Measurements from ENCODE around the gene CCDC195. TPM values are rescaled to one million over a fixed set of nuclear protein-coding genes. Genes with fewer than 3 reads are reported as not detected.

CCDC195 gene
- total RNA-seq, 2 experiments from 2014 or later, result not detected

DNA sequence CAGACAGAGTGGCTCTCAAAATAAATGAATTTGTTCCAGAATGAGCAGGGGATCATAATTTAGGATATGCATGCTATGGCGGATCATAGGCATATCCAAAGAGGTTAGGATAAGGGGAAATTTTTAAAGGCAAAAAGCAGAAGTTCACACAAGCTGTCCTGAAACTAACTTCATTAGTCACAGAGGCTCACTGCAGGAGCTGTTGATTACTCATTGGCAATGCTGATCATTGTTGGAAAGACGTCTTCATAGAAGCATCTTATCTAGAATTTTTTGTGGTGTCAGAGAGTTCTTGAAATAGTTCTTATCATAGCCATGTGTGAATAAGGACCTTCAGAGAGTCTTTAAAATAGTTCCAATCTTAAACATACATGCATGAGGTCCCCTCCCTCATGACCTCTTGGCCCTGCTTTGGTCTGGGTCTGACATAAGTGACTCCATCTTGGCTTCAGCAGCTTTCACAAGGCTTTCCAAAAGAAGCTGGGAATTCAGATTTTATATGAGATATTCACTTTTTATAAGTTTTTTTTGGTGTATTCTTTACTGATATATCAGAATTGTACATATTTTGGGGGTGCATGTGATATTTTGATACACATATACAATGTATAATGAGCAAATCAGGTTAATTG lies 7.5 kb upstream of the CCDC195 start:
- no peak overlapping the region for H3K27ac Mint-ChIP-seq
- no peaks in the 10 kb centered on the region for H3K4me1 Mint-ChIP-seq (ENCODE audit: low read depth)
- H3K9me3 Mint-ChIP-seq, result peaks cover 11% of the 10 kb centered on the region
- intact Hi-C loops (cut with micrococcal nuclease), result no loop called here
- no peaks in the 10 kb centered on the region for H3K36me3 Mint-ChIP-seq (ENCODE audit: low read depth)
- H3K27me3 Mint-ChIP-seq (ENCODE audit: low read depth), result peaks cover 2% of the 10 kb centered on the region
- H3K4me3 Mint-ChIP-seq, result no peak overlapping the region
- CTCF ChIA-PET, result interaction anchor here (0.6 to 0.7 kb wide), 2 partner anchors 16 to 364 kb away, joined by 3 read pairs; no protein-coding TSS in a partner anchor
- DNase-seq, result no peak

GRCh38 chr2:224722770-224723169 lies 6.6 kb upstream of the CCDC195 start:
- no peaks in the 10 kb centered on the region for H3K4me1 Mint-ChIP-seq (ENCODE audit: low read depth)
- intact Hi-C loops (cut with micrococcal nuclease), result no loop called here
- DNase-seq, result no peak
- H3K36me3 Mint-ChIP-seq (ENCODE audit: low read depth), result no peaks in the 10 kb centered on the region
- no peak overlapping the region for H3K27ac Mint-ChIP-seq
- peaks cover 7% of the 10 kb centered on the region for H3K9me3 Mint-ChIP-seq
- CTCF ChIA-PET, result interaction anchor here (1.2 kb wide), 1 partner anchor 72 kb away, joined by 5 read pairs; no protein-coding TSS in a partner anchor
- no peak overlapping the region for H3K4me3 Mint-ChIP-seq
- peaks cover 2% of the 10 kb centered on the region for H3K27me3 Mint-ChIP-seq (ENCODE audit: low read depth)

DNA sequence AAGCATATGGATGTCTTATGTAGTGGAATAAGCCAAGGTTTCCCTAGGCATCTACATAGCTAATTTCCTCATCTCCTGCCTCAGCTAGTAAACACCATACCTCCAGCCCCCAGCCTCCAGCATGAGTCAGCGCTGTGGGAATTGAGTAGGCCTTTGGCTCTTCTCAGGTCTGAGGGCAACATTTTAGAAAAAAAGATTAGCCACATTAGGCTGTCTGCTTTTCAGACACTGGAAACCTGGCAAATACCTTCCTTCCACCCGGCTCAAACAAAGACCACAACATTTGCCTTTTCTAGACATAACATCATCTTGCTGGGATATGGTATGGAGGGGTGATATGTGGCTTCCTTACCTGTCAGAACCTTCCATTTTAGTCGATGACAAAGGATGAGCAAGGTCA lies 6.1 kb upstream of the CCDC195 start:
- H3K4me3 Mint-ChIP-seq, result no peak overlapping the region
- intact Hi-C loops (cut with micrococcal nuclease), result no loop called here
- peaks cover 4% of the 10 kb centered on the region for H3K9me3 Mint-ChIP-seq
- H3K27ac Mint-ChIP-seq, result no peak overlapping the region
- peaks cover 2% of the 10 kb centered on the region for H3K27me3 Mint-ChIP-seq (ENCODE audit: low read depth)
- no peak for DNase-seq
- H3K4me1 Mint-ChIP-seq (ENCODE audit: low read depth), result no peaks in the 10 kb centered on the region
- CTCF ChIA-PET, result interaction anchor here (1.2 kb wide), 1 partner anchor 71 kb away, joined by 5 read pairs; no protein-coding TSS in a partner anchor
- no peaks in the 10 kb centered on the region for H3K36me3 Mint-ChIP-seq (ENCODE audit: low read depth)

- H3K9me3 Mint-ChIP-seq, result peaks cover 7% of the 10 kb centered on the region
- no peak overlapping the region for H3K27ac Mint-ChIP-seq
- intact Hi-C loops (cut with micrococcal nuclease), result no loop called here
- peaks cover 2% of the 10 kb centered on the region for H3K36me3 Mint-ChIP-seq (ENCODE audit: low read depth)
- H3K4me3 Mint-ChIP-seq, result no peak overlapping the region
- no peak for DNase-seq
- CTCF ChIA-PET, result no interaction called here
- H3K27me3 Mint-ChIP-seq (ENCODE audit: low read depth), result no peaks in the 10 kb centered on the region
- no peaks in the 10 kb centered on the region for H3K4me1 Mint-ChIP-seq (ENCODE audit: low read depth)
Observed at GRCh38 chr2:224716921-224717320, 756 bp upstream of the CCDC195 start.

DNA sequence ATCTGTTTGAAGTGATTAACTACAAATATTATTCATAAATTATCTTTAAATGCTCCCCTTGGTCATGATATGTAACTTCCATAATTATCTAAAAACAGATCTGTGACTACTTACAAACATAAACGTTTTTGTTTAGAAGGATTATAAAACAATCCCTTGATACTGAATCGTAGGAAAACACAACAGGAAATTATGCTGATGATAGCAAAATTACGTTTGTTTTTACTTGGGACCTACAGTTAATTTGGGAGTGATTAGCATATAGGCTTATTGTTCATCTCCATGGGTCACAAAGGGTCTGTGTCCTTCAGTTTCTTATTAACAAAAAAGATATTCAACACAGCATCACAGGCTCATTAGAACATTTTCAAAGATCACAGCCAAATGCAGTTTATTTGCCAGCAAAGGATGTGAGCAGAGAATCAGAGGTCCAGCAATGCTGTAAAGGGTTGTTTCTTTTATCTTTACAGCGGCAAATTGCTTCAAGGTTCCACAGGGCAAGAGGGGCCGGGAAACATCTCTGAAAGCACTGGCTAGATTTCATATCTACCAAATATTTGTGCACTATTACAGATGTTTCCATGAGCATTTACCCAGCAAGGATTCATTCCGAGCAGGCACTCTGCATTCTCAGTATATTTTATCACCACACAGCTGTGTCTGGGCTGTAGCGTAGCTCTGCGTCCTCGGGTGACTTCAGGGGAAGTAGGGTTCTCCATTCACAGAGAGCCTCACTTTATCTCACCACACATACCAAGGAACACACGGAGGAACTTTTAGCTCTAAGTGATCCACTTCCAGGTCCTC lies 4.1 kb downstream of the CCDC195 start:
- DNase-seq, result no peak
- Mint-ChIP-seq H3K4me1 (ENCODE audit: low read depth) (no peaks in the 10 kb centered on the region), H3K27me3 (ENCODE audit: low read depth) (peaks cover 2% of the 10 kb centered on the region), H3K4me3 (no peak overlapping the region), H3K27ac (no peak overlapping the region), H3K36me3 (ENCODE audit: low read depth) (peaks cover 2% of the 10 kb centered on the region), H3K9me3 (peaks cover 7% of the 10 kb centered on the region)
- intact Hi-C loops (cut with micrococcal nuclease), result no loop called here
- CTCF ChIA-PET, result interaction anchor here (0.6 kb wide), 1 partner anchor 76 kb away, joined by 3 read pairs; no protein-coding TSS in a partner anchor

DNA sequence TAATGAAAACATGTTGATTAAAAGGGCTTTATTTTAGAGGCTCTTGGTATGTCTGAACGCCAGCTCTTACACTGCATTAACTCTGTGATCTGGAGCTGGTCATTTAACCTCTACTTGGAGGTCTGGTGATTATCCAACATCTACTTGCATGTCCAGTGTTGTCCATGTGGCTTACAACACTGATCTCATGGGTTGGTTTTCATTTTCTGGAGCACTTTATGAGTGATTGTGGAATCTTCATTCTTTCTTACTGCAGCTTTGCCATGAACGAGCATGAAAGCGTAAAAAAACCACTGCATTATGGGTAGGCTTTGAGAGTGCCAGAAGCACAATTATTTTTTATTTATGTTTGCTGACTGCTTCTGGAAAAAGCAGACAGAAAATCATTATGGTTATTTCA lies 4.8 kb downstream of the CCDC195 start:
- CTCF ChIA-PET, result no interaction called here

GRCh38 chr2:224709301-224709700 lies 6.9 kb downstream of the CCDC195 start:
- peaks cover 5% of the 10 kb centered on the region for H3K9me3 Mint-ChIP-seq

More for the DNA sequence above, 4.8 kb downstream of the CCDC195 start:
- Mint-ChIP-seq H3K4me3 (no peak overlapping the region), H3K27ac (no peak overlapping the region), H3K27me3 (ENCODE audit: low read depth) (peaks cover 2% of the 10 kb centered on the region), H3K4me1 (ENCODE audit: low read depth) (no peaks in the 10 kb centered on the region), H3K36me3 (ENCODE audit: low read depth) (peaks cover 2% of the 10 kb centered on the region), H3K9me3 (peaks cover 7% of the 10 kb centered on the region)
- no peak for DNase-seq
- intact Hi-C loops (cut with micrococcal nuclease), result no loop called here

GRCh38 chr2:224694502-224694901 lies 21.7 kb downstream of the CCDC195 start:
- intact Hi-C loops (cut with micrococcal nuclease), result no loop called here
- no peaks in the 10 kb centered on the region for H3K27me3 Mint-ChIP-seq (ENCODE audit: low read depth)
- no peaks in the 10 kb centered on the region for H3K9me3 Mint-ChIP-seq
- DNase-seq, result no peak
- H3K4me3 Mint-ChIP-seq, result no peak overlapping the region
- no peaks in the 10 kb centered on the region for H3K4me1 Mint-ChIP-seq (ENCODE audit: low read depth)
- H3K36me3 Mint-ChIP-seq (ENCODE audit: low read depth), result no peaks in the 10 kb centered on the region
- H3K27ac Mint-ChIP-seq, result no peak overlapping the region
- CTCF ChIA-PET, result interaction anchor here (1.0 kb wide), 1 partner anchor 11 kb away, joined by 3 read pairs; no protein-coding TSS in a partner anchor

More at GRCh38 chr2:224709301-224709700, 6.9 kb downstream of the CCDC195 start:
- Mint-ChIP-seq H3K27ac (no peak overlapping the region), H3K27me3 (ENCODE audit: low read depth) (peaks cover 2% of the 10 kb centered on the region), H3K4me3 (no peak overlapping the region), H3K36me3 (ENCODE audit: low read depth) (peaks cover 2% of the 10 kb centered on the region), H3K4me1 (ENCODE audit: low read depth) (no peaks in the 10 kb centered on the region)
- CTCF ChIA-PET, result interaction anchor here (0.6 kb wide), 1 partner anchor 71 kb away, joined by 3 read pairs; no protein-coding TSS in a partner anchor
- DNase-seq, result no peak
- intact Hi-C loops (cut with micrococcal nuclease), result no loop called here

DNA sequence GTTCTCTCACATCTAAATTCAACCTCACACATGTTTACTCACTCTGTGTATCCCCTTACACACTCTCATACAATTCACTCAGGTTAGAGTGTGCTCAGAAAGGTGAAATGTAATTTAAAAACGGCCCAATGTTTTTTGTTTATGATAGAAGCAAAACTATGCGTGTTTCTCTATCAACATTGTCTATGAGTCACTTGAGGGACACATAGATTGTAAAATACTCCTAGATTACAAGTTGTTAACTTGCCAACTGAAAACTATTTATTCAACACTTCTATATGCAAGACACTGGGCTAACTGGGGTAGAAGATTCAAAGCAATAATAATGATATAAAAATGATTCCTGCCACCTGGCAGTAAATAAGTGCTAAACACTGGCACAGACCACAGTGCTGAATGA lies 24.6 kb downstream of the CCDC195 start:
- no peak overlapping the region for H3K27ac Mint-ChIP-seq

DNA sequence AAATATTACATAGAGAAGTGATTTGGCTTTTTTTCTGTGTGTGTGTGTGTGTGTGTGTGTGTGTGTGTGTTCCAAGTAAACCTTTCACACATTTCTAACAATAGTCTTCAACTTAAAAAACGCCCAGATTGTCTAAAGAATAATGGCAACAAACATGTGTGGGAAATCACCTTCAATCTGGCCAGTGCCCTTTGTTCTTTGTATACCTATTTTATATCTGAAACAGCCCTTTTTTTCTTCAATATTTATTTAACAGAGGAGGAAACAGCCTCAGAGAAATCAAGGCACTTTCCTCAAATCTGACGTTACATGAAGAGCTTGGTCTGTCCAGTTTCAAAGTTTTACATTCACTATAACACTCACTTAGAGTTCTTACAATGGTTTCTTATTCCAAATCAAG lies 25.3 kb downstream of the CCDC195 start:
- no peaks in the 10 kb centered on the region for H3K4me1 Mint-ChIP-seq (ENCODE audit: low read depth)
- no peaks in the 10 kb centered on the region for H3K36me3 Mint-ChIP-seq (ENCODE audit: low read depth)
- intact Hi-C loops (cut with micrococcal nuclease), result no loop called here
- CTCF ChIA-PET, result no interaction called here
- no peaks in the 10 kb centered on the region for H3K9me3 Mint-ChIP-seq
- no peak overlapping the region for H3K4me3 Mint-ChIP-seq
- no peak for DNase-seq
- no peak overlapping the region for H3K27ac Mint-ChIP-seq
- no peaks in the 10 kb centered on the region for H3K27me3 Mint-ChIP-seq (ENCODE audit: low read depth)

More for the DNA sequence above, 24.6 kb downstream of the CCDC195 start:
- H3K4me1 Mint-ChIP-seq (ENCODE audit: low read depth), result no peaks in the 10 kb centered on the region
- no peaks in the 10 kb centered on the region for H3K9me3 Mint-ChIP-seq
- no peaks in the 10 kb centered on the region for H3K27me3 Mint-ChIP-seq (ENCODE audit: low read depth)
- CTCF ChIA-PET, result no interaction called here
- no peak for DNase-seq
- H3K36me3 Mint-ChIP-seq (ENCODE audit: low read depth), result no peaks in the 10 kb centered on the region
- H3K4me3 Mint-ChIP-seq, result no peak overlapping the region
- intact Hi-C loops (cut with micrococcal nuclease), result no loop called here

DNA sequence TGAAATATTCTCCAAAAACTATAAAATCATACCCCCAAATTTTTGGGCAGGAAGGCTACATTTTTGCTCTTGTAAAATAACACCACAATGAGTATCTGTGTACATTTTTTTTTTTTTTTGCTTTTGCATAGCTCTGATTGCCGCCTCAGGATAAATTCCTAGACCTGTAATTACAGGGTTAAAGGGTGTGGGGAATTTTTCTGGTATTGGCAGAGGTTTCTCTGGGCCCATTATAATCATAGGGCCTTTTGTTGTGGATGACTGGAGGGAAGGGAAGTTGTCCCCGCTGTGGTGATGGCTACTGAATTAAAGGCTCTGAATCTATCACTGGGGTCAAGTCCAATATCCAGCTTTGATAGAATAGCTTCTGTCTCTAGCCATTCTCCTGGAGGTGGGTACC lies 26.6 kb downstream of the CCDC195 start:
- H3K4me3 Mint-ChIP-seq, result no peak overlapping the region
- H3K4me1 Mint-ChIP-seq (ENCODE audit: low read depth), result no peaks in the 10 kb centered on the region
- intact Hi-C loops (cut with micrococcal nuclease), result no loop called here
- no peak overlapping the region for H3K27ac Mint-ChIP-seq
- no peaks in the 10 kb centered on the region for H3K9me3 Mint-ChIP-seq
- no peaks in the 10 kb centered on the region for H3K27me3 Mint-ChIP-seq (ENCODE audit: low read depth)
- CTCF ChIA-PET, result no interaction called here
- H3K36me3 Mint-ChIP-seq (ENCODE audit: low read depth), result no peaks in the 10 kb centered on the region
- DNase-seq, result no peak

- Mint-ChIP-seq H3K9me3 (no peaks in the 10 kb centered on the region), H3K36me3 (ENCODE audit: low read depth) (no peaks in the 10 kb centered on the region), H3K27ac (no peak overlapping the region), H3K4me1 (ENCODE audit: low read depth) (no peaks in the 10 kb centered on the region), H3K4me3 (no peak overlapping the region), H3K27me3 (ENCODE audit: low read depth) (no peaks in the 10 kb centered on the region)
- no peak for DNase-seq
- intact Hi-C loops (cut with micrococcal nuclease), result no loop called here
- CTCF ChIA-PET, result no interaction called here
Observed at GRCh38 chr2:224688997-224689396, 27.2 kb downstream of the CCDC195 start.

GRCh38 chr2:224687156-224687555 lies 29.0 kb downstream of the CCDC195 start:
- no peaks in the 10 kb centered on the region for H3K9me3 Mint-ChIP-seq
- no peak for DNase-seq
- no peaks in the 10 kb centered on the region for H3K36me3 Mint-ChIP-seq (ENCODE audit: low read depth)
- intact Hi-C loops (cut with micrococcal nuclease), result no loop called here
- no peak overlapping the region for H3K4me3 Mint-ChIP-seq
- no peaks in the 10 kb centered on the region for H3K27me3 Mint-ChIP-seq (ENCODE audit: low read depth)
- H3K27ac Mint-ChIP-seq, result no peak overlapping the region
- no peaks in the 10 kb centered on the region for H3K4me1 Mint-ChIP-seq (ENCODE audit: low read depth)
- CTCF ChIA-PET, result no interaction called here

Data from activated naive CD4-positive, alpha-beta T cell treated with anti-CD3 and anti-CD28 coated beads for 36 hours (primary cell).